ENCODE measurements around the gene CAMTA1.

CAMTA1 gene

DNA sequence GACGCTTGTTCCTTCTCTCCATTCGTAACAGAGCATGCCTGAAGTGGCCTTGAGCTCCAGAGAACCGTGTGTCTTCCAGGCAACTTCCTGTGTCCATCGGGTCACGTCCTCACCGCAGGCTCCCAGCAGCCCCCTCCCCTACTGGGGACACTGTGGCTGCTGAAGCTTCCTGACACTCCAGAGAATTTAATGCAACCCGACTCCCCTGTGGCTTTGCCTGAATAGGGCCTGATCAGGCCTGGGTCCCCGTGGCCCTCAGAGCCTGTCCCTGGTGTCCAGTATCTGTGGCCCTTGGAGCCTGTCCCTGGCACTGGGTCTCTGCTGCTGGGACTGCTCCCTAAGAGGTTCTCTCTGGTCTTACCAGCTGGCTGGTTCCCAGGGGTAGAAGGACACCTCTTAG lies 766.2 kb downstream of the CAMTA1 start:
- Histone ChIP-seq H3K27me3 (ENCODE audit: insufficient read depth, low read length, poor library complexity) (peaks cover 4% of the 10 kb centered on the region), H3K9me3 (ENCODE audit: insufficient read depth, low read length, severe bottlenecking) (no peaks in the 10 kb centered on the region), H3K4me1 (ENCODE audit: insufficient read depth, low read length) (peaks cover 5% of the 10 kb centered on the region; the same call in 1 of the 2 replicates), H3K79me2 (ENCODE audit: insufficient read depth, low read length) (no peaks in the 10 kb centered on the region), H2AFZ (ENCODE audit: low read depth, low read length) (no peak overlapping the region), H3K4me3 (ENCODE audit: low read depth in 1 of 2, low read length in 2 of 2) (no peak overlapping the region), H3K9ac (ENCODE audit: low read depth, low read length) (no peak overlapping the region), H4K20me1 (ENCODE audit: insufficient read depth, low read length) (no peaks in the 10 kb centered on the region), H3K27ac (ENCODE audit: low read length) (no peak overlapping the region), H3K4me2 (ENCODE audit: insufficient read depth, low read length) (no peak overlapping the region), H3K36me3 (ENCODE audit: insufficient read depth, low read length) (no peaks in the 10 kb centered on the region)
- ATAC-seq (ENCODE audit: insufficient read depth, low read depth) (no peak), DNase-seq (no peak)
- TF ChIP-seq, protein P1, sequence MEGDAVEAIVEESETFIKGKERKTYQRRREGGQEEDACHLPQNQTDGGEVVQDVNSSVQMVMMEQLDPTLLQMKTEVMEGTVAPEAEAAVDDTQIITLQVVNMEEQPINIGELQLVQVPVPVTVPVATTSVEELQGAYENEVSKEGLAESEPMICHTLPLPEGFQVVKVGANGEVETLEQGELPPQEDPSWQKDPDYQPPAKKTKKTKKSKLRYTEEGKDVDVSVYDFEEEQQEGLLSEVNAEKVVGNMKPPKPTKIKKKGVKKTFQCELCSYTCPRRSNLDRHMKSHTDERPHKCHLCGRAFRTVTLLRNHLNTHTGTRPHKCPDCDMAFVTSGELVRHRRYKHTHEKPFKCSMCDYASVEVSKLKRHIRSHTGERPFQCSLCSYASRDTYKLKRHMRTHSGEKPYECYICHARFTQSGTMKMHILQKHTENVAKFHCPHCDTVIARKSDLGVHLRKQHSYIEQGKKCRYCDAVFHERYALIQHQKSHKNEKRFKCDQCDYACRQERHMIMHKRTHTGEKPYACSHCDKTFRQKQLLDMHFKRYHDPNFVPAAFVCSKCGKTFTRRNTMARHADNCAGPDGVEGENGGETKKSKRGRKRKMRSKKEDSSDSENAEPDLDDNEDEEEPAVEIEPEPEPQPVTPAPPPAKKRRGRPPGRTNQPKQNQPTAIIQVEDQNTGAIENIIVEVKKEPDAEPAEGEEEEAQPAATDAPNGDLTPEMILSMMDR (IDR thresholded peaks at IDR 0.05; ENCODE audit: borderline replicate concordance, extremely low read depth, low read length, poor library complexity, severe bottlenecking), result no peak
- TF ChIP-seq EZH2 (IDR thresholded peaks at IDR 0.05; ENCODE audit: borderline replicate concordance, low read depth, low read length, severe bottlenecking), result no peak

DNA sequence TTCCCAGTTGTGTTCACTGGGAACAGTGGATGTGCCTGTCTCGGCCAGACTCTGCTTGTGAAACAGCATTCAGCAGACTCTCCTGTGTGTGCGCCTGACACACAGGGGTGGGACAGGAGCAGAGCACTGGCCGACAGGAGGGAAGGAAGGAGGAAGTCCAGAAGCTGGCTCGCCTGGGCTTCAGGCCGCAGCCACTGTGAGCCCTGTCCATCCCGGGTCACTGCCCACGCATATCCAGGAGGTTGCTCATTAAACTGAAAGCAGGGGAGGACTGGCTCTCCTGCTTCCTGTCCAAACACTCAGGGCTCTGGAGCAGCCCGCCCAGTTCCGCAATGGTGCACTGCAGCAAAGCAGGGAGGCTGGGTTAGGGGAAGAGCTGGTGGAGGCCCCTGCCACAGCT lies 767.1 kb downstream of the CAMTA1 start:
- H2AFZ ChIP-seq (ENCODE audit: low read depth, low read length), result no peak overlapping the region
- no peak for TF ChIP-seq EZH2 (IDR thresholded peaks at IDR 0.05; ENCODE audit: borderline replicate concordance, low read depth, low read length, severe bottlenecking)
- TF ChIP-seq, protein P1 (IDR thresholded peaks at IDR 0.05; ENCODE audit: borderline replicate concordance, extremely low read depth, low read length, poor library complexity, severe bottlenecking), result no peak
- H3K27ac ChIP-seq (ENCODE audit: low read length), result no peak overlapping the region
- no peaks in the 10 kb centered on the region for H3K36me3 ChIP-seq (ENCODE audit: insufficient read depth, low read length)
- H3K9me3 ChIP-seq (ENCODE audit: insufficient read depth, low read length, severe bottlenecking), result no peaks in the 10 kb centered on the region
- H3K4me1 ChIP-seq (ENCODE audit: insufficient read depth, low read length), result peaks cover 5% of the 10 kb centered on the region; the same call in 1 of the 2 replicates
- H3K4me2 ChIP-seq (ENCODE audit: insufficient read depth, low read length), result no peak overlapping the region
- DNase-seq (no peak), ATAC-seq (ENCODE audit: insufficient read depth, low read depth) (no peak)
- H3K27me3 ChIP-seq (ENCODE audit: insufficient read depth, low read length, poor library complexity), result peaks cover 4% of the 10 kb centered on the region
- H3K4me3 ChIP-seq (ENCODE audit: low read depth in 1 of 2, low read length in 2 of 2), result no peak overlapping the region
- no peaks in the 10 kb centered on the region for H3K79me2 ChIP-seq (ENCODE audit: insufficient read depth, low read length)
- H4K20me1 ChIP-seq (ENCODE audit: insufficient read depth, low read length), result no peaks in the 10 kb centered on the region
- no peak overlapping the region for H3K9ac ChIP-seq (ENCODE audit: low read depth, low read length)

DNA sequence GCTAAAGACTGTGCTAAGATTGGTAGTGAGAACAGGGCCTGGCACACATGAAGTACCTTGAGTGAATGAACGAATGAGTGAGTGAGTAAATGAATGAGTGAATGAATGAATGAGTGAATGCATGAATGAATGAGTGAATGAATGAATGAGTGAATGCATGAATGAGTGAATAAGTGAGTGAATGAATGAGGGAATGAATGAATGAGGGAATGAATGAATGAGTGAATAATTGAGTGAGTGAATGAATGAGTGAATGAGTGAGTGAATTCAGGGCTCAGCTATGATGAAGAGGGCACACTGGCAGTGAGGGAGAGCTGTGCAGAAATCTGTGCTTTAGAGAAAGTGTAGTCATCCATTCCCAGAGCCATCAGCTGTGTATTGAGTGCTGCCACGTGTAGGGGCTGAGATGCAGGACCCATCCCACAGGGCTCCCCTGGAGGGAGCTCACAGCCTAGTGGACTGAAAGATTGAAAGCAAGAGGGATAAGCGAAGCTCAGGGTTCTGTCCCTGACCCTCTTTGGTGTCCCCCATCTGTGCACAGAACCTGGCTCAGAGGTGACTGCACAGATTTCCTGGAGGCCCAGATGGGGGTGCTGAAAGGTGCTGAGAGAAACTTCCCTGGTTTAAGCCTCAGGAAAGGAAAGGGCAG lies 767.9 kb downstream of the CAMTA1 start:
- no peak for DNase-seq
- TF ChIP-seq, protein P1 (IDR thresholded peaks at IDR 0.05; ENCODE audit: borderline replicate concordance, extremely low read depth, low read length, poor library complexity, severe bottlenecking), result no peak
- no peak for TF ChIP-seq EZH2 (IDR thresholded peaks at IDR 0.05; ENCODE audit: borderline replicate concordance, low read depth, low read length, severe bottlenecking)

More for the DNA sequence above, 767.9 kb downstream of the CAMTA1 start:
- Histone ChIP-seq H3K4me2 (ENCODE audit: insufficient read depth, low read length) (no peak overlapping the region), H3K9ac (ENCODE audit: low read depth, low read length) (no peak overlapping the region), H3K4me1 (ENCODE audit: insufficient read depth, low read length) (peaks cover 5% of the 10 kb centered on the region; the same call in 1 of the 2 replicates), H4K20me1 (ENCODE audit: insufficient read depth, low read length) (no peaks in the 10 kb centered on the region), H3K27ac (ENCODE audit: low read length) (no peak overlapping the region), H3K36me3 (ENCODE audit: insufficient read depth, low read length) (no peaks in the 10 kb centered on the region), H3K4me3 (ENCODE audit: low read depth in 1 of 2, low read length in 2 of 2) (no peak overlapping the region), H3K9me3 (ENCODE audit: insufficient read depth, low read length, severe bottlenecking) (no peaks in the 10 kb centered on the region), H3K27me3 (ENCODE audit: insufficient read depth, low read length, poor library complexity) (peaks cover 4% of the 10 kb centered on the region), H2AFZ (ENCODE audit: low read depth, low read length) (no peak overlapping the region), H3K79me2 (ENCODE audit: insufficient read depth, low read length) (no peaks in the 10 kb centered on the region)
- ATAC-seq (ENCODE audit: insufficient read depth, low read depth), result no peak

All from DND-41 (cell line).